Stomach (tissue), 4 donors: ENCODE results near the gene FNDC11.

Experiments
- POLR2A ChIP-seq, 4 donors: fragments of 450-650 bp; IDR thresholded peaks; one replicate each; pipeline ENCODE4 v1.6.1; 2016; ENCODE audit warnings: antibody characterized with exemption in 4 of 4, control low read depth in 2 of 4, mild to moderate bottlenecking in 1 of 4, moderate library complexity in 1 of 4
- POLR2AphosphoS5 ChIP-seq, 3 donors: sonication (generic); formaldehyde crosslinking; IDR thresholded peaks; one replicate each; pipeline ENCODE4 v1.6.1; 2016; ENCODE audit warnings: antibody characterized with exemption in 3 of 3
- TF ChIP-seq, protein P1 (sequence below), 7 experiments: fragments of 450-650 bp in 4 of 7; fragments of 200-600 bp in 3 of 7; sonication (generic) in 3 of 7; IDR thresholded peaks; one replicate each; pipeline ENCODE4 v1.5.1; 2016 to 2019; ENCODE audit warnings: antibody characterized with exemption in 7 of 7, control low read depth in 2 of 7, mild to moderate bottlenecking in 1 of 7

- TF ChIP-seq POLR2AphosphoS5 (IDR thresholded peaks at IDR 0.05) (no peak), POLR2A (IDR thresholded peaks at IDR 0.05) (no peak)
- TF ChIP-seq, protein P1, sequence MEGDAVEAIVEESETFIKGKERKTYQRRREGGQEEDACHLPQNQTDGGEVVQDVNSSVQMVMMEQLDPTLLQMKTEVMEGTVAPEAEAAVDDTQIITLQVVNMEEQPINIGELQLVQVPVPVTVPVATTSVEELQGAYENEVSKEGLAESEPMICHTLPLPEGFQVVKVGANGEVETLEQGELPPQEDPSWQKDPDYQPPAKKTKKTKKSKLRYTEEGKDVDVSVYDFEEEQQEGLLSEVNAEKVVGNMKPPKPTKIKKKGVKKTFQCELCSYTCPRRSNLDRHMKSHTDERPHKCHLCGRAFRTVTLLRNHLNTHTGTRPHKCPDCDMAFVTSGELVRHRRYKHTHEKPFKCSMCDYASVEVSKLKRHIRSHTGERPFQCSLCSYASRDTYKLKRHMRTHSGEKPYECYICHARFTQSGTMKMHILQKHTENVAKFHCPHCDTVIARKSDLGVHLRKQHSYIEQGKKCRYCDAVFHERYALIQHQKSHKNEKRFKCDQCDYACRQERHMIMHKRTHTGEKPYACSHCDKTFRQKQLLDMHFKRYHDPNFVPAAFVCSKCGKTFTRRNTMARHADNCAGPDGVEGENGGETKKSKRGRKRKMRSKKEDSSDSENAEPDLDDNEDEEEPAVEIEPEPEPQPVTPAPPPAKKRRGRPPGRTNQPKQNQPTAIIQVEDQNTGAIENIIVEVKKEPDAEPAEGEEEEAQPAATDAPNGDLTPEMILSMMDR (IDR thresholded peaks at IDR 0.05), result no peak
Observed at GRCh38 chr20:63566395-63567135, 12.6 kb downstream of the FNDC11 start.
